Endothelial cell of hepatic sinusoid (primary cell): ENCODE results near the gene CCR7.
"Not testable (repeated sequence)": the region's sequence is repeated elsewhere in the genome, so short reads cannot be mapped to it uniquely, and the experiment has no call there.

Source experiments
- in situ Hi-C: cut with HindIII; loops from 2 replicates; pipeline ENCODE4 v1.10.0; 2017; ENCODE audit warnings: low sequenced_read_pairs

The CCR7 gene

DNA sequence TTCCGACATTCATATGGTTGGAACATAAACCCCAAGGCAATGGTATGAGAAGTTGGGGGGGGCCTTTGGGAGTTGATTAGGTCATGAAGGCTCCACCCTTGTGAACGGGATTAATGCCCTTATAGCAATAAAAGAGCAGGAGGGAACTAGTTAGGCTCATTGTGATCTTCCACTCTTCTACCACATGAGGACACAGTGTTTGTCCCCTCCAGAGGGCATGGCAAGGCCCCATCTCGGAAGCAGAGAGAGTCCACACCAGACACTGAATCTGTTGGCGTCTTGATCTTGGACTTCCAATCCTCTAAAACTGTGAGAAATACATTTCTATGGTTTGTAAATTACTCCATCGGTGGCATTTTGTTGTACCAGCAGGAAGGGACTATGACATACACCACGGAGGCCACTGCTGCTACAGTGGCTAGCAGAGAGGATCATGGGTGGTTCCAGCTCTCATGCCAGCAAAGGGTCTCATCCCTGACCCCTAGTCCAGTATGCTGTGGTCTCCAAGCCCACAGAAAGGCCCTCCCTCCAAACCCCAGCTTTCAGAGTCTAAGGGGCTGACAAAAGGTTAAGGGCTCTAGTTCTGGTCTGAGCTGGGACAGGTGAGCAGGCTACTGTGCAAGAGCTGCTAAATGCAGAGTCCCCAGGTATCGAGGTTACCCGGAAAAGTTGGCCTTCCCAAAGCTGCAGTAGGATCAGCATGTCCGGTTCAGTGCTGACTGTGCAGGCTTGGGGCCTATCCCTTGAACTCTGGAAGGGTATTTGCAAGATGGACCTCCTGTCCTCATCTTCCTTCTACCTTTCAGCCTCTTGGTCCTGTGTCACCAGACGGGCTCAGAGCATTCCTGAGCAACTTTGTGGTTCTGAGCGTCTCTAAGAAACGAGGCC, 12.2 kb downstream of the CCR7 start:
- in situ Hi-C loops = no loop called here

DNA sequence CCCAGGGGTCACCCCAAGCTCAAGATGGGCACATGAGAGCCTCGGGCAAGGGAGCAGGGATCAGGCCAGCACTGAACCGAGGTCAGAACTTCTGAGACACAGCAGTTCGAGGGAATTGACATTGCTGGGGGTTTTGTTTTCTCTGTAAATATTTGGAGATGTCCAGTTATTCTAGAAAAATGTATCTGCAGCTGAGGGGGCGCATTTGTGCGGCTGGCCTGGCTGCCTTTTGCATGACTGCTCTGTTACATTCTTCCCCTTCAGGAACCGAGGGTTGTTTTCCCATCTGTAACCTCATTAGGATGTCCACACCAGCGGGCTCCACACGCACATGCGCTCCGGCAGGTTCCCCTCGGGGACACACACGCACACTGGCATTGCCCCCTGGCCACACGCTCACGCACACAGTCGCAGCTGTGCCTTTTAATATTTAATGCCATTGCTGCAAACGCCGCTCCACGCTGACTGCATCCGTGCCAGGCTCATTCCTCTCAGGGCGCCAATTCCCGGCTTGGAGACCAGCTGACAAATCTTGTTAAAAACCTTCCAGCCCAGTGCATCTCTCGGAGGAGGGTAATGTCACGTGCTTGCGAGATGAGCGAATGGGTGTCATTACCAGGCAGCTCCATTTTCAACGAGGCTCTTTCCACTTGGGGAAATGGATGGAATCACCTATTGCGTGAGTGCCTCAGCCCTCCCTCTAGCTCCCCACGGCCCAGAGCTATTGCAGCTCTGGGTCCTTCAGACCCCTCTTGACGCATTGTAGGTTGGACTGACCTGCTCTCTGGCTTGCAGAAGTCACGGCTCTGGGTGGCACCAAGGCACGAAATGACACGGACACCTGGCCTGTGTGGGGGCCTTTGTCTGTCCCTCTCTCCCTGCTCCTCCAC, 13.1 kb downstream of the CCR7 start:
- in situ Hi-C loops = no loop called here

DNA sequence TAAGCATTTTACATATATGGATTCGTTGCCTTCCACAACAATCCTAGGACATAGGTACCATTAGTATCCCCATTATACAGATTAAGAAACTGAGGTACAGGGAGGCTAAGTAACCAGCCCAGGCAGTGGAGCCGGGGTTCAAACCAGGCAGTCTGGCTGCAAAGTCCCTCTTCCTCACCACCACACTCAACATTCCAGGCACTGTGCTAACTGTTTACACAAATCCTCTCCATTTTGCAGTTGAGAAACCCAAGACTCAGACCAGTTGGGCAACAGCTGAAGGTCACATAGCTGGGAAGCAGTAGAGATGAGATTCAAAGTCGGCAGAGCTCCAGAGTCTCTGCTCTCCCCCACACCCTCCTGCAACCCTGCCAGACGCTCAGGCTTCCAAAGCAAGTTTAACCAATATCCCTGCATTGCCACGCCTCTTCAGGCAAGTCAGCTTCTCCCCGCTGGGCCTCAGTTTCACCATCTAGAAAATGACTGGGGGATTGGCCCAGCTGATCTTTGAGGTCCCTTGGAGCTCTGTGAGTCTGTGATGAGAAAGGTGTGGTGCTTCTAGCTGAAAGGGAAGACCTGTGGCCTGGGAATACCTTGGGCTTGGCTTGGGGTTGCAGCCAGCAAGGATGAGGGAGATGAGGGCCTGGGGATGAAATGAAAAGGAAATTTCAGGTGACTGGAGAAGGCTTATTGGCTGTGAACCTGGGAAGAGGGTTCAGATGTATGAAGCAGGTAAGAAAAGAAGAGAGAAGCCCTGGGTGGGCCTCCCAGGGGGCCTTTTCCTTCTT, 14.0 kb downstream of the CCR7 start:
- in situ Hi-C loops = no loop called here

DNA sequence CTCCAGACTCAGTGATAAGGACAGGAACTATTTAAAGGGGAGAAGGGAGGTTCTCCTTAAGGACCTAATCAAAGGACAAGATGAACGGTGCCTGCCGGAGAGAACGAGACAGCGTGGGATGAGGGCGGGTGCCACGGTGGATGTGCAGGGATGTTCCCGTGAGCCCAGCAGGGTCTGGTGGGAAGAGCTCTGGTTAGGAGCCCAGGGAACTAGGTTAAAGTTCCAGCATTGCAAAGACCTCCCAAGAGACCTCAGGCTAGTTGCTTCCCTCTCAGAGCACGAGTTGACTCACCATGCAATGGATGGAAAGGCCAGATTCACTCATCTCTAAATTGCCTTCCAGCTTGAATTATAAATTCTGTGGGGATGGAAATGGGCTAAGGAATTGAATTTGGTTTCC, 14.7 kb downstream of the CCR7 start:
- in situ Hi-C loops = no loop called here

DNA sequence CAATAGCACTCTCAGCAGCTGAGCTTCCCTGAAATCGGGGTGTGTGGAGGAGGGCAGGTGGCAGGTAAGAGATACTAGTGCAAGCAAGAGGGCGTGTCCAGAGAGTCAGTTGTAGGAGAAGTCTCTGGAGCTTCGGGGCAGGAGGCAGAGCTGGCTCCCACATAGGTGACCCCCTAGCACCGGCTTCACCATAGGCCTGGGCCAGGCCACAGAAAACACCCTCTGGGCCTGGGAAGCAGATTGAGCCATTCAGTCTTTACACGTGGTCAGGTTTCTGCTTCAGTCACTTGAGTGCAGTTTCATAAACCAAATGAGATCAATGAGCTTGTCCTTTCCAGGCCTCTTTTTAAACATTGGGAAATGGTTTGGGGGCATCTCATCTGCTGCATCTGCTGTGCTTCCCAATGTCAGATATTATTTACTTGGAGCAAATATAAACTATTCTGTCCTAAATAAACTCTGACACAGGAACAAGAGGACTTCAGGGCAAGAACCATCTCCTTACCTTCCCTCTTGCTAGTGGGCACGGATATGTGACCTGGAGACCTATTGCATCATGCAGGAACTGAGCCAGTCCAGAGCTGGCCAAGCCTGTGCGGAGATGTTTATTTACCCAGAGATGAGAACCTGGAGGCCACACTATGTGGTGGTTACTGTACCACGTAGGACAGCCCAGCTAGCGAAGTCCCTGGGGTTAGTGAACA, 16.1 kb downstream of the CCR7 start:
- in situ Hi-C loops = no loop called here

DNA sequence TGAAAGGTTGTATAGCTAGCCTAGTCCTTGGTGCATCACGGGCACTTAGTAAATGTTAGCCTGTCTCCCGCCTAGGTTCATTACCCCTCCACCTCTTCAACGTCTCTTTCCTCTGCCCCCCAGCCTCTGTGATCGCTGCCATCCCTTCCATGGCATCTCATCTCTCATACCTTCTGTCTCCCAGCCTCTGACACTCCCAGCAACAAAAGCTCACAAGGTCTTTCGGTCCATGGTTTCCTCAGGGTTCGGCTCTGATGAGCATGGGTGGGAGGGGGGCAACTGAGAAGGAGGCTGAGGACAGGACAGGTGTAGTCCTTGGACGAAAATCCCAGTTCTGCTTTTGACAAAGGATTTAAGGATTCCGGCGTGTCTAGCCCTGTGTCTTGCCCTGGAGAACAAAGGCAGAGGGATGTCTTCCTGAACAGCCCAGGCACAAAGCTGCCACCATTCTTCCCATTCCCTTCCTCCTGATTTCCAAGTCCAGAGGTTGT, 16.7 kb downstream of the CCR7 start:
- in situ Hi-C loops = no loop called here

DNA sequence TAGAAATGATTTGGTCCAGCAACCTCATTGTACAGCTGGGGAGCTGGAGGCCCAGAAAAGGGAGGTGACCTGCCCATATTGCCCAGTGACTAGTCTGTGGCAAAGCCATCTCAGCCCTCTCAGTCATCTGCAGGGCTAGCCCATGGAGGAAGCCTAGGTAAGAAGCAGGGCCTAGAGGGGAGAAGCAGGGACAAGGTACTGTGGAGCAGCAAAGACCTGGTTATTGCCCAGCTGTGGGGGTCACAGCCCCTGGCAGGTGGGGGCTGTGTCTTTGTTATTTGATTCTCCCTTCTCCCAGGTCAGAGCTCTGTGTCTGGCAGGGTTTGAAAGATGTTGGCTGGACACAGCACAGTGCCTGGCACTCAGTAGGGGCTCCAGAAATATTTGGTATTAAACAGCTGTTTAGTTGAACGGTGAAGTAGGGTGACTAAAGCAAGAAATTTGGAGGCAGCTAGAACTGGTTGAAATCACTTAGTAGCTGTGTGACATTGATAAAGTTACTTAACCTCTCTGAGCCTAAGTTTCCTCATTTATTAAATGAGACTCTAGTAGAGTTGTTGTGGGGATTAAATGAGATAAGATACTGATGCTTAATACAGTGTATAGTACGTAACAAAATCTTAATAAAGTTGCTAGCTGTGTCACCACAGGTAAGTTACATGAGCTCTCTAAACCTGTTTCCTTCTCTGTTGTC, 17.3 kb downstream of the CCR7 start:
- in situ Hi-C loops = no loop called here

DNA sequence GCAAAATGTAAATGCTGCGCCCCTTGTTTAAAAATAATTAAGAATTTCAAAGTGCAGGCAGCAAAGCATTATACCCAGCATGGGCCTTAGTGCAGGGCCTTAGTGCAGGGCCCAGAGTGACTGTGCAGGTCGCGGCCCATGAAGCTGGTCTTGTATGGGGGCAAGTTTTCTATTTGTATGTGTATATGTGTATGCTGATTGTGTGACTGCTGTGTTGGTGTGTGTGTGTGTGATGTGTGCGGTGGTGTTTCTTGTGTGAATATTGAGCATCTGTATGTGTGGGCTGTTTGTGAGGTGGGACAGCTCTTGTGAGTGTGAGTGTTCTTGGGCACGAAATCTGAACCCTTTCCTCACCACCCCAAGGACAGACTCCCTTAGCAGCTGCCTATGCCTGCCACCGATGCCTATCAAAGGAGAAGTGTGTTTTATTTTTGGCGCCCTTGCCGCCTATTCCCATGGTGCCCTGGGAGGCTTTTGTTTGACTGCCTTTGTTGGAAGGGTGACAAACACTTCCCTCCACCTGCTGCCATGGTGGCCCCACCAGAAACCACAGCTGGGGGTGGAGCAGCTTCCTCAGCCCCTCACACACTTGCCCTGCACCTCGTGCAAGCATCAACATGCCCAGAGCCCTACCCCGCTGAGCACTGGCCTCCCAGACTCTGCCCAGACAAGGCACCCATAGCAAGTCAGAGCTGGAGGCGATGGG, 18.0 kb downstream of the CCR7 start:
- in situ Hi-C loops = no loop called here

DNA sequence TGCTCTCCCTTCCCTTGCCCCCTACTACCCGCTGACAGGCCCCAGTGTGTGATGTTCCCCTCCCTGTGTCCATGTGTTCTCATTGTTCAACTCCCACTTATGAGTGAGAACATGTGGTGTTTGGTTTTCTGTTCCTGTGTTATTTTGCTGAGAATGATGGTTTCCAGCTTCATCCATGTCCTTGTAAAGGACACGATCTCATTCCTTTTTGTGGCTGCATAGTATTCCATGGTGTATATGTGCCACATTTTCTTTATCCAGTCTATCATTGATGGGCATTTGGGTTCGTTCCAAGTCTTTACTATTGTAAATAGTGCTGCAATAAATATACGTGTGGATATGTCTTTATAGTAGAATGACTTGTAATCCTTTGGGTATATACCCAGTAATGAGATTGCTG, 18.8 kb downstream of the CCR7 start:
- in situ Hi-C loops = not testable (repeated sequence)

DNA sequence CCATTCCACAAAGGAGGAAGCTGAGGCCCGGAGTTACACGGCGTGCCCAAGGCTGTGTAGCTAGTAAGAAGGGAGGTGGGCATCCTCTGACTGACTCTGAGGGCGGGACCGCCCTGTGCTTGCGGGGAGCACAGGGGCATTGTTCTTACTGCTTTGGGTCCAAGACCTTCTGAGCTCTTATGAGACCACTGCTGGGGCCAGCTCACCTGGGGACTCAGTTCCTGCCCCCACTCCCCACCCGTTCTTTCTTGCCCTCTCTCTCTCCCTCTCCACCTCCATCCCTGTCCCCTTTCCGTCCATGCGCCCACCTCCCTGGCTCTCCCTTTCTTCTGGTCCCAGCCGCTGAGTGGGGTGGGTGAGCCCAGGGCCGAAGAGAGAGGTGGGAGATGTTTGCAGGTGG, 19.6 kb downstream of the CCR7 start:
- in situ Hi-C loops = no loop called here

DNA sequence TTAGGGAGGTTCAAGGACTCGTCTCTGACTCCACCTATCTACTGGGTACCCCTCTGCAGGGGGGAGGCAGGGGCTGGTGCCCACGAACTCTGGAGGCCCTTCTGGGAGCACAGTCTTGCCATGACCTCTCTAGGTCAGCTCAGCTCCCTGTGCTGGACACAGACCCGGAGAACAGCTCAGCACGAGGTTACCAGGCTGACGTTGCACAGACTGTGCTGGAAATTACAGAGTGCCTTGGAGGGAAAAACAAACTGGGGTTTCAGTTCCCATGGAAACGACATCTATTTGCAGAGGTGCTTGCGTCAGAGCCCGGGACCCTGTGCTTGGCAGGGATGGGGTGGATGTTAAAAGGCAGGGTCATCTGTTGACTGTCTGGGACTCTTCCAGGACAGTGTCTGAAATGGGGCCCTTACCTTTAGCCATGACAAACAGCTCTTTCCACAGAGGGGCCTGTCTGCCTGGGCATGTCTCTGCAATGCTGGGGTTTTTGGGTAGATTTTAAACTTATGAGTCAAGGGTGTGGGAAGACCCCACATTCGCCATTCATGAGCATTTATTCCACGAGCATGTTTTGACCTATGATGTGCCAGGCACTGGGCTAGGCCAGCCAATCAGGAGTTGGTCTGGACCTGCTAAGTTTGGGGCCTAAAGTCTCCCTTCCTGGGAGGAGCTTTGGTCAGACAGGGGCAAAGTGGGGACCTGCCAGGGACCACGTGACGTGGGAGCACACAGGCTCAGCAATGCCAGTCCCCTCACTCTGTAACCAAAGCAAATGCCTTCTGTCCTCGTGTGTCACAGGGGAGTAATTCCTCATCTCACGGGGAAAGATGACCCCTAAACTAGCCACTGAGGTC, 22.5 kb downstream of the CCR7 start:
- in situ Hi-C loops = no loop called here

DNA sequence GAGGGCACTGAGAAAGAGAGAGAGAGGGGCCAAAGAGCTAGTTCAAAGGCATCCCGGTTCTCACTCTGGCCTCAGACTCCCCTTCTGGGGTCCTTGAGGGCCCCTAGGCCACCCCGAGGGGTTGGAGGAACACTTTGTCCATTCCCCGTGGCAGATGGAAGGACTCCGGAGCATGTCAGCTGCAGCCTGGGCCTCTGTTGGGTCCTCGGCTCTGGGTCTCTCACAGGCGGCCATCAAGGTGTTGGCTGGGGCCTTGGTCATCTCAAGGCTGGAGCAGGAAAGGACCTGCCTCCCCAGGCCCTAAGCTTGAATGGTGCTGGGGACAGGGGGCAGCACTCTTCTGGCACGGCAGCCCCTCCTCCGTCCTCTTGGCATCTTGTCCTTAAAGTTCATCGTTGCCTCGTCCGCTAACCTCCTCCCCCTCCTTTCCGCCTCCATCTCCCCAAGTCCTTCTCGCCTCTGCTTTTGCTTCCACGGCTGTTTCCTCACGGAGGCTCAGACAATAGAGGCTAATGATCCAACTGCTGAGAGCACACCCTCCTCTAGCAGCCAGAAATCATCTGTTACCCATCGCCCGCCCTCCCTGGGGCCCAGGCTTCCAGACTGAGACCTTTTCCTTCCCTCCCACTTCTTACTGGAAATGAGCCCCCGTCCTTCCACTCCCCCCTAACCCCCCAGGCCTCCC, 23.3 kb downstream of the CCR7 start:
- in situ Hi-C loops = no loop called here

DNA sequence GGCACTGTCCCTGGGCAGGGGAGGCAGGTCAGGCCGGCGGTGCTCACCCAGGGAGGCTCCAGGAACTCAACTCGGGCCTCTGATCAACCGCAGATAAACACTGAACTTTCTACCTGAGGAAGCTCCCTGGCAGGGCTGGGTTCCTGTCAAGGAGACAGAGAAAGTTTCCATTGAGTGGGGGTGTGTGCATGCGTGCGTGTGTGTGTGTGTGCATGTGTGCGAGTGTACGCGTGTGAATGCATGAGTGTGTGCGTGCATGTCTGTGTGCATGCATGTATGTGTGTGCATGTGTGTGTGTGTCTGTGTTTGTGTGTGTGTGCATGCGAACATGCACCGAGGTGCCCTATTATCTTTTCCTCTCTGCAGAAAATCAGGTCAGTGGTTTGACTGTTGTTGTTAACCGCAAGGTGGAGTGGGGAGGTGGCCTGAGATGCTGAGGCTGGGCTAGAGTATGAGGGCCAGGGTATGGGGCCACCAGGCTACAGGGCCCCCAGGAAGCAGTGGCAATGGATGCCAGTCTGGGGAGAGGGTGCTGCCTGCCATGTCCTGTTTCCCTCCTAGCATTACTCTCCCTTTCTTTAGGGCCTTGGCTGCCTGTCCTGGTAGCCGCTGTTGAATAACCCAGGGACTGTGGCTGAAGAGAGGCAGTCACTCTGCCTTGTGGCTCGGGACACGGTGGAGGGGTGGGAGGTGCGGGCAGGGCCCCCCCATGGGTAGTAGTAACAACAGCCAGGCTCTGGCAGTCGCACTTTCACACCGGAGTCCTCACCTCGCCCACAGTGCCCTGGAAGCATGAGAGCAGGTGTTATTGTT, 24.0 kb downstream of the CCR7 start:
- in situ Hi-C loops = no loop called here

DNA sequence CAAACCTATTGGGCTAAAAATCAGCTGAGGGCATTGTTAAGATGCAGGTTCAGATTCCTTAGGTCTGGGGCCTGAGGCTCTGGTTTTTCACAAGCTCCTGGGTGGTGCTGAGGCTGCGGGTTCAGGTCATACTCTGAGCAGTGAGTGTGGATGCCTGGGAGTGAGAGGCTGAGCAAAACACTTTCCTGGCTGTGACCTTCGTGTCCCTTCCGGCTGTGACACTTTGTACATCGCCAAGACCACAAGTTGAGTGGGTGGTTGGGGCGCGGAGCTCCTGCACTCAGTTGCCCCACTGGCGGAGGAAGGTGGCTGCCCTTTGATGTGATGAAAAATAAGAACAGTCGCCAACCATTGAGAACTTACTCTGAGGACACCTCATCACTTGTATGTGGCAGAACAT, 24.8 kb downstream of the CCR7 start:
- in situ Hi-C loops = no loop called here

DNA sequence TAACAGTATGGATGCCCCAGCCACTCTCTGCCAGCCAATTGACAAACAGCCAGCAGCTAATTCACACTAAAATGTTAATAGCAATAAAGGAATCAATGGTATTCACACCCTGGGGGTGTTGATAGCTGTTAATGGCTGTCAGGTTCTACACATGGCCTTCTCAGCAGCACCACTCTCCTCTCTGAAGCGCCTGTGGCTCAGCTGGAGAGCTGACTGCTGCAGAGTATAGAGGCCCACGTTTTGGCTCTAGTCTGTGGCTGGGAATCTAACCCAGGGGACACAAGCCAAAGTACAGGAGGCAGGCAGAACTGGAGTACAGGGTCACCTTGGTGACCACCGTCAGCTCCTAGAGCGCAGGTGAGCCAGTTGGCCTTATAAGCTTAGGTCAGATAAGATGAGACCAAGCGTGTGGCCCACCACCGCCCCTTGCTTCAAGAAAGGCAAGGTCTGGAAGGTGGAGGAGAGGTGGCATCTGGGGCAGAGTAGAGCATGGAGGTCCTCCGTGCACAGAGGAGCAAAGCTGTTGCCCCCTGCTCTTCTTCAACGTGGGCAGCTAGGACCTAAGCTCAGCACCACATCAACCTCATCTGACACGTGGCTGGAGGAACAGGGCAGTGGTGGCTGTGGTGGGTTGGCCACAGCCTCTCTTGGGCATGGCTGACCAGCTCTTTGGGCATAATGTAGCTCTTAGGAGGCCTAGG, 25.4 kb downstream of the CCR7 start:
- in situ Hi-C loops = no loop called here
